H9 (cell line): Measurements from ENCODE around the gene SLC7A1. TPM values are rescaled to one million over a fixed set of nuclear protein-coding genes. Genes with fewer than 3 reads are reported as not detected.

Experiments used
- DNase-seq: peaks from one replicate; pipeline ENCODE4 v3.0.0-alpha.2; 2017
- H2AFZ ChIP-seq: one replicate; pipeline ENCODE4 v1.6.1; 2013; ENCODE audit warnings: mild to moderate bottlenecking, low read length, control low read depth, moderate library complexity
- H2AK5ac ChIP-seq: 2 replicates; pipeline ENCODE4 v1.6.1; 2013; ENCODE audit warnings: low read length, control low read depth, mixed read lengths; ENCODE audit not compliant: insufficient read length
- H2BK120ac ChIP-seq: one replicate; pipeline ENCODE4 v1.6.1; 2013; ENCODE audit warnings: low read depth, mild to moderate bottlenecking, low read length, control low read depth, inconsistent platforms; ENCODE audit not compliant: poor library complexity, severe bottlenecking
- H2BK12ac ChIP-seq: 2 replicates; pipeline ENCODE4 v1.6.1; 2013; ENCODE audit warnings: low read length, control low read depth, mixed read lengths, low read depth; ENCODE audit not compliant: insufficient read length
- H2BK15ac ChIP-seq: 2 replicates; pipeline ENCODE4 v1.6.1; 2013; ENCODE audit warnings: low read depth, low read length, control low read depth
- H2BK20ac ChIP-seq: one replicate; pipeline ENCODE4 v1.6.1; 2013; ENCODE audit warnings: low read depth, mild to moderate bottlenecking, low read length, control low read depth, inconsistent platforms; ENCODE audit not compliant: poor library complexity, severe bottlenecking
- H2BK5ac ChIP-seq: 2 replicates; pipeline ENCODE4 v1.6.1; 2013; ENCODE audit warnings: low read length, control low read depth, mixed read lengths; ENCODE audit not compliant: insufficient read length
- H3K14ac ChIP-seq: 2 replicates; pipeline ENCODE4 v1.6.1; 2013; ENCODE audit warnings: low read length, control low read depth; ENCODE audit not compliant: insufficient read depth
- H3K18ac ChIP-seq: 2 replicates; pipeline ENCODE4 v1.6.1; 2013; ENCODE audit warnings: low read depth, mild to moderate bottlenecking, mixed read lengths, low read length, control low read depth; ENCODE audit not compliant: insufficient read length
- H3K23ac ChIP-seq: 2 replicates; pipeline ENCODE4 v1.6.1; 2013; ENCODE audit warnings: low read length, control low read depth, mixed read lengths, low read depth; ENCODE audit not compliant: insufficient read length
- H3K23me2 ChIP-seq: 2 replicates; pipeline ENCODE4 v1.6.1; 2013; ENCODE audit warnings: low read depth, mild to moderate bottlenecking, mixed read lengths, low read length, control low read depth; ENCODE audit not compliant: insufficient read length, poor library complexity, severe bottlenecking
- H3K27ac ChIP-seq: 2 replicates; pipeline ENCODE4 v1.5.1; 2013; ENCODE audit warnings: low read length, control low read depth, mixed read lengths, low read depth; ENCODE audit not compliant: insufficient read length
- H3K27me3 ChIP-seq: 2 replicates; pipeline ENCODE4 v1.6.1; 2013; ENCODE audit warnings: low read length, control low read depth, inconsistent platforms; ENCODE audit not compliant: insufficient read depth
- H3K4ac ChIP-seq: 2 replicates; pipeline ENCODE4 v1.6.1; 2013; ENCODE audit warnings: low read depth, mild to moderate bottlenecking, control low read depth, inconsistent platforms, low read length, moderate library complexity
- H3K4me1 ChIP-seq: 2 replicates; pipeline ENCODE4 v1.6.1; 2013; ENCODE audit warnings: low read length, control low read depth, inconsistent platforms; ENCODE audit not compliant: insufficient read depth
- H3K4me2 ChIP-seq: 2 replicates; pipeline ENCODE4 v1.6.1; 2013; ENCODE audit warnings: low read length, control low read depth, mixed read lengths; ENCODE audit not compliant: insufficient read length, insufficient read depth
- H3K56ac ChIP-seq: 2 replicates; pipeline ENCODE4 v1.6.1; 2013; ENCODE audit warnings: low read depth, mild to moderate bottlenecking, mixed read lengths, low read length, control low read depth; ENCODE audit not compliant: insufficient read length
- H3K79me1 ChIP-seq: 2 replicates; pipeline ENCODE4 v1.6.1; 2013; ENCODE audit warnings: low read depth, mild to moderate bottlenecking, moderate library complexity, low read length, control low read depth, inconsistent platforms; ENCODE audit not compliant: insufficient read depth, poor library complexity, severe bottlenecking
- H3K79me2 ChIP-seq: 2 replicates; pipeline ENCODE4 v1.6.1; 2013; ENCODE audit warnings: low read length, control low read depth, inconsistent platforms; ENCODE audit not compliant: insufficient read depth
- H3K9ac ChIP-seq: 2 replicates; pipeline ENCODE4 v1.6.1; 2013; ENCODE audit warnings: low read length, control low read depth, mixed read lengths; ENCODE audit not compliant: insufficient read length; ENCODE audit errors: extremely low read depth
- H3K9me3 ChIP-seq: one replicate; pipeline ENCODE4 v1.6.1; 2013; ENCODE audit warnings: low read depth, low read length, inconsistent platforms; ENCODE audit not compliant: control insufficient read depth
- H3T11ph ChIP-seq: one replicate; pipeline ENCODE4 v1.6.1; 2013; ENCODE audit warnings: mild to moderate bottlenecking, low read length, control low read depth, inconsistent platforms
- H4K20me1 ChIP-seq: one replicate; pipeline ENCODE4 v1.6.1; 2013; ENCODE audit not compliant: control insufficient read depth, insufficient read length, insufficient read depth
- H4K5ac ChIP-seq: 2 replicates; pipeline ENCODE4 v1.6.1; 2013; ENCODE audit warnings: low read depth, mild to moderate bottlenecking, mixed read lengths, low read length, control low read depth; ENCODE audit not compliant: insufficient read length
- H4K8ac ChIP-seq: replicated peaks from 2 replicates; pipeline ENCODE4 v1.6.1; 2013; ENCODE audit warnings: low read length, control low read depth, mixed read lengths, low read depth; ENCODE audit not compliant: insufficient read length
- H4K91ac ChIP-seq: 2 replicates; pipeline ENCODE4 v1.6.1; 2013; ENCODE audit warnings: low read depth, mild to moderate bottlenecking, moderate library complexity, mixed read lengths, low read length, control low read depth; ENCODE audit not compliant: insufficient read length
- H3K27ac Mint-ChIP-seq, 3 experiments: 2 replicates in 2 of 3; 3 replicates in 1 of 3; pipeline ENCODE4 v1.8.0; 2020 to 2021; ENCODE audit warnings: mixed read lengths in 3 of 3, mild to moderate bottlenecking in 1 of 3, moderate library complexity in 1 of 3
- H3K27me3 Mint-ChIP-seq: 2 replicates; pipeline ENCODE4 v1.8.0; 2021; ENCODE audit warnings: low read depth, mild to moderate bottlenecking, moderate library complexity, mixed read lengths
- H3K36me3 Mint-ChIP-seq, 3 experiments: 2 replicates in 2 of 3; 3 replicates in 1 of 3; pipeline ENCODE4 v1.8.0; 2020 to 2021; ENCODE audit warnings: low read depth in 3 of 3, mixed read lengths in 3 of 3; ENCODE audit not compliant: insufficient read depth in 1 of 3
- H3K4me1 Mint-ChIP-seq, 2 experiments: 2 replicates each; pipeline ENCODE4 v1.8.0; 2020; ENCODE audit warnings: mixed read lengths in 2 of 2
- H3K4me3 Mint-ChIP-seq, 2 experiments: 2 replicates in 1 of 2; 3 replicates in 1 of 2; pipeline ENCODE4 v1.8.0; 2020 to 2021; ENCODE audit warnings: mild to moderate bottlenecking in 2 of 2, mixed read lengths in 2 of 2, moderate library complexity in 1 of 2
- H3K9me3 Mint-ChIP-seq, 2 experiments: 2 replicates in 1 of 2; 3 replicates in 1 of 2; pipeline ENCODE4 v1.8.0; 2020; ENCODE audit warnings: mild to moderate bottlenecking in 2 of 2, mixed read lengths in 2 of 2, moderate library complexity in 1 of 2
- CTCF ChIP-seq: fragments of 200-600 bp; sonication (generic); conservative IDR thresholded peaks from 3 replicates; pipeline ENCODE4 v1.8.0; 2021; ENCODE audit warnings: antibody characterized with exemption, mild to moderate bottlenecking
- WGBS: extraction: QIAGEN DNeasy Blood & Tissue Kit; methylation state at CpG from one replicate; pipeline ENCODE4 v1.1.7; 2013; ENCODE audit warnings: missing lambda C conversion rate, low lambda C conversion rate, mixed read lengths; ENCODE audit not compliant: insufficient read length; ENCODE audit errors: extremely low coverage; 5-methylcytosine and 5-hydroxymethylcytosine counted together
- total RNA-seq: library from RNA; stranded (reverse); gene quantifications from 2 replicates; pipeline ENCODE4 v1.2.1, GENCODE V29; 2021

Gene SLC7A1
- total RNA-seq, 1 experiment from 2014 or later = 109 TPM

- Mint-ChIP-seq H3K27me3 (no peaks in the 10 kb centered on the region), H3K36me3 (peaks cover 0 to 8% (median 0%) of the 10 kb centered on the region in 3 experiments; a peak in 2 of 7 replicates), H3K9me3 (no peaks in the 10 kb centered on the region; a peak in 1 of 5 replicates), H3K4me1 (peaks cover 71 to 76% of the 10 kb centered on the region in 2 experiments), H3K27ac (peak overlapping the region; percentile 50 to 86 (median 73); a peak in 4 of 7 replicates), H3K4me3 (no peak overlapping the region)
- no peak overlapping the region for H3T11ph ChIP-seq
- no peaks in the 10 kb centered on the region for H3K23me2 ChIP-seq
- H3K23ac ChIP-seq = no peak overlapping the region
- no peak overlapping the region for H3K56ac ChIP-seq
- H3K14ac ChIP-seq = no peak overlapping the region; the same call in 1 of the 2 replicates
- H2BK5ac ChIP-seq = no peak overlapping the region
- no peak overlapping the region for H4K91ac ChIP-seq
- H3K27ac ChIP-seq = no peak overlapping the region
- H3K79me2 ChIP-seq = peaks cover 79% of the 10 kb centered on the region
- H3K4ac ChIP-seq = no peak overlapping the region
- H2BK12ac ChIP-seq = no peak overlapping the region
- no peak for TF ChIP-seq CTCF
- no peak overlapping the region for H4K8ac ChIP-seq
- H2BK120ac ChIP-seq = no peak overlapping the region
- DNase-seq = no peak
- H4K5ac ChIP-seq = no peak overlapping the region
- no peak overlapping the region for H2AK5ac ChIP-seq
- WGBS = no CpG with 5 or more reads among the region's 9 CpGs
- no peaks in the 10 kb centered on the region for H3K27me3 ChIP-seq
- no peak overlapping the region for H3K18ac ChIP-seq
- no peak overlapping the region for H2BK20ac ChIP-seq
- H3K4me2 ChIP-seq = no peak overlapping the region
- H2BK15ac ChIP-seq = no peak overlapping the region
- no peak overlapping the region for H2AFZ ChIP-seq
- H3K9ac ChIP-seq = no peak overlapping the region
- H3K79me1 ChIP-seq = peaks cover 19% of the 10 kb centered on the region
- H3K4me1 ChIP-seq = peaks cover 20% of the 10 kb centered on the region
- no peaks in the 10 kb centered on the region for H3K9me3 ChIP-seq
- no peaks in the 10 kb centered on the region for H4K20me1 ChIP-seq
Observed at GRCh38 chr13:29568731-29569130, 26.8 kb downstream of the SLC7A1 start.
